ENCODE data around the gene PLXNA3.
A peak's percentile ranks its signal among the peaks of the same experiment; 100 is the strongest.

The PLXNA3 gene

DNA sequence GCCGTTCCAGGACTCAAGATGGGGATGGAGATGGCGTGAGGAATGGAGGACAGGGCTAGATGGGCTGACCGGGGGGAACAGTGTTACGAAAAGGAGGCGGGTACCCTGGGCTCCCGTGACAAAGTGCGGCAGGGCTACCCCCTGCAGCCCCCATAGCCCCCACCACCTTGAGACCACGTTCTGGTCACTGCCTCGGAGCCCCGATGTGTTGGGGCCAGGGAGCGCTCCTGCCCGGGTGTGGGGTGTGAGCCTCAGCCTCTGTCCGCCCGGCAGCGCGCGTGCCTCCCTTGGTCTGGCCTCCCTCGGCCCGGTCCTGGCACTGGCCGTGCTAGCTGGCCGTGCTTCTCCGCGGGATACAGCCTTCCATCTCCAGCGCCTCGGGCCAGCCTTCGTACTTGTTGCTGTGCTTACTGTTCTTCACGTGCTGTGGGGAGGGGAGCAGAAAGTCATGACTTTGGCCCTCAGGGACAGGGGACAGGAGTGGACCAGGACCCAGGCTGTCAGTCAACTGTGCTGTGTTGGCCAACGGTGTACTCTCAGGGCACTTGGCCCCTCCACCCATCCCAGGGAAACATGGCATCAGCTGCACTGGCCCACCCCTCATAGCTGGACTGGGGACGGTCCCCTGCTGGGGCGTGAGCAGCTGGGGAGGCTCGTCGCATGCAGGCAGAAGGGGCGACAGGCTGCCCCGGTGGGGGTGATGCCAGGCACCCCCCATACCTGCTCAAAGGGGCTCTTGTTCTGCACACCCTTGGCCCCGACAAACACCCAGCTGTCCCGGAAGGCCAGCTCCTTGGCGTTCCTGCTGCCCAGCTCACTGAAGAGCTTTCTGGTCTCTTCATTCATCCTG lies 48.6 kb downstream of the PLXNA3 start:
- no peak for FAIRE-seq

GRCh38 chrX:154507673-154508383 lies 49.7 kb downstream of the PLXNA3 start:
- no peak for FAIRE-seq

DNA sequence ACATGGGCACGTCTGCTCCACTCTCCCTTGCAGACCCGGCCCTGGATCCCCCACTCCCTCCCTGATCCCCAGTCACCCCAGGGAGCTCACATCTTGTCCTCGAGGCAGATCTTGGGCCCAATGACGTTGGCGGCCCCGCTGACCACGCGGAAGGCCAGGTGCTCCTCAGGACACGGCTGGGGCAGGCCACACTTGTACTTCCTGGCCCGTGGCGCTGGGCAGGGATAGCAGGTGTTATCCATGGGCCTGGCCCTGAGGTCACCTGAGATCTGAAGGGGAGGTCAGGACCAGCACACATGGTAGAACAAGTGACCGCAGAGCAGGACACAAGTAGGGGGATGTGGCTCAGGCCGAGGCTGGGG lies 50.3 kb downstream of the PLXNA3 start:
- no peak for FAIRE-seq

DNA sequence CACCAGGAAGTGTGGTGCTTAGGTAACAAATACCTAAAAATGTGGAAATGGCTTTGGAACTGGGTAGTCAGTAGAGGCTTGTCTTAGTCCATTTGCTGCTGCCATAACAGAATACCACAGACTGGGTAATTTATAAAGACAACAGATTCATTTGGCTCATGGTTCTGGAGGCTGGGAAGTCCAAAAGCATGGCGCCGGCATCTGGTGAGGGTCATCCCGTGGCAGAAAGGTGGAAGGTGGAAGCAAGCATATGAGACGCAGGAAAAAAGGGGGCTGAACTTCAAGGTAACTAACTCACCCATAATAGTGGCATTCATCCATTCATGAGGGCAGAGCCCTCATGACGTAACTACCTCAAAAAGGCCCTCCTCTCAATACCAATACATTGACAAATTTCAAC lies 51.4 kb downstream of the PLXNA3 start:
- no peak for FAIRE-seq

GRCh38 chrX:154511761-154512160 lies 53.7 kb downstream of the PLXNA3 start:
- FAIRE-seq = no peak

GRCh38 chrX:154512879-154513553 lies 54.9 kb downstream of the PLXNA3 start:
- FAIRE-seq = no peak

DNA sequence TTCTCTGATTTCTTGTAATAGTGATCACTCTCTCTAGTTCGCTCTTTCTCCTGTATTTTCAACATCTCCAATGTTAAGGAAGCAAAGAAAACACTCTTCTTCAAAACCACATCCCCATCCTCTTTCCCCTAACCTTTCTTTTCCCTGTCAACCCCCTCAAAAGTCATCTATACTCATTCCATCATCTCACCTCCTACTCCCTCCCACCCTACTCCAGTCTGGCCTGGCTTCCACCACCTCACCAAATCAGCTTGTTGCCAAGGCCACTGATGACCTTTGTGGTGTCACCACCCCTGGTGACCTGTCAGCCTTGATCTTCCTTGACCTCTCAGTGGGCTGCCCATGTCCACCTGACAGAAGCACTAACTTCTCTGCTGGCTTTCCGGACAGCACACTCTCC lies 55.6 kb downstream of the PLXNA3 start:
- no peak for FAIRE-seq

GRCh38 chrX:154515090-154515965 lies 57.2 kb downstream of the PLXNA3 start:
- FAIRE-seq = no peak

DNA sequence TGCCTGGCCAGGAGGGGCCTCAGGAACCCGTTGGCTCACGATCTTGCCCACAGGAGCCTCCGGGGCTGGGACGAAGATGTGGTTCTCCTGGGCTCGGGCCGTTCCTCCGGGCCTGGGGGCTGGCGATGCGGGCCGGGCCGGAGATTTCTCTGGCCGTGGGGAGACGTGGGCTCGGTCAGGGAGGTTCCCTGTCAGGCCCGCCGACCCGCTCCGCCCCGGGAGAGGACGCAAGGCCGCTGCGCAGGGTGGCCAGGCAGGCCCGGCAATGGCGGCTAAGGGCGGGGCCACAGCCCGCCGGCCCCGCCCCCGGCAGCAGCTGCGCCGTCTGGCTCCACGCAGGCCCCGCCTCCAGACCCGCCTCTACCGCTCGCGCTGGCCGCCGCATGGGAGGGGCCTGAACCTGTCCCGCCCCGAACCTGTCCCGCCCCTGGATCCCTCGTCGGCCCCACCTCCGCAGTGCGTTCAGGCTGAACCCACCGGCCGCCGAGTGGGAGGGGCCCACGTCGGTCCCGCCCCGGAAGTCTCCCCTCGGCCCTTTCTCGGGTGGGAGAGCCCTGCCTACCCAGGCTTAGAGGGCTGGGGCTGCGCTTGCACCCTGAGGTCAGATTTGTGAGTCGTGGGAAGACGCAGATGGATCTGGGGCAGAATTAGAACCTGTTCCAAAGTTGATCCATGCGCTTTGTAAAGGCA lies 58.0 kb downstream of the PLXNA3 start, which contains the start of gene FAM3A:
FAM3A (minus strand) TSS at position 267 of the 690 bp plus-strand sequence. CDS start 460 bp downstream, outside the sequence.
- peak; percentile 92 for FAIRE-seq

DNA sequence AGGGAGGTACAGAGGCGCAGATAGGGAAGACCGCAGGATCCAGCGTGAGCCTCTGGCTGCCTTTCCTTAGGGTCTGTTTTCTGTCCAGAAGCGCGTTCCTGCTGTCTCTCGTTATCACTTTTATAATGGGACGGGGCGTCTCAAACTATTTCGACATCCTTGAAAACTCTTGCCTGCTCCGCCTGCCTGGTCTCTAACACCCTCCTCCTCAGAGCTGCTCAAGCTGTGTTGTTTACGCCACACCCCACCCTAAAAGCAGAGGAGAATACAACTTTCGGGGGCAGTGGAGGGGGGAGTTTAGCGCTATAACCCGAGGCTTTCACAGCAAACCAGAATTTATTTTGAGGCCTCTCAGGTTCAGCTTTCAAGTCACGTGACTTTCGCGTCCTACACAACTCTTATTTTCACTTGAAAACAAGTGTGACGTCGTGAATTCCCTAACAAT lies 58.6 kb downstream of the PLXNA3 start:
- FAIRE-seq = no peak

DNA sequence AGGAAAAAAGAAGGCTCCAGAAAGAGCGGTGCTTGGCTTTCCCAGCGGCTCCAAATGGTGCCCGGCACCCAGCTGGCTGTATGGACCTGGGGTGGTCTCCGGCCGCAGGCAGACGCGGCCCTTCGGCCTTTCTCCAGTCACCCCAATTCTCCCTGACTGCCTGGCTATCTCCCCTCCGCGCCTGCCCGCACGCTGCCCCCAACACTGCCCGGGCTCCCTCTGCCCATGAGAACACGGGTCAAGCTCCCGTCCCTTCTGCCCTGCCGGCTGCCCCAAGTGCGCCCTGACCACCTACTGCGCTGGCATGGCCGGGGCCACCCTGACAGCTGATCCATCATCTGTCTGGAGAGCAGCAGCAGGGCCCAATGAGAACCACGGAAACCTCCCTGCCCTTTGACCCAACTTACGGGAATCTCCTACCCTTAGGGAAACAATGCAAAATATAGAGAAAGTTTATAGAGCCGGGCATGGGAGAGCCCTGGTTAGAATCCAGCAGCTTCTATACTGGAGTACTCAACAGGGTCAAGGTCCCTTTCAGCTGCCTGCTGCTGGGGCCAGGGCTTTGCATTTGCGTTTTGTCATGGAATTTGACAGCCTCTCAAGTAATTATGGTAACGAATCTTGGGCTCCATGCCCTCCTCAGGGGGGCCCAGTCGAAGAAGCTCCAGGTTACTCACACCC lies 59.2 kb downstream of the PLXNA3 start:
- FAIRE-seq = no peak

DNA sequence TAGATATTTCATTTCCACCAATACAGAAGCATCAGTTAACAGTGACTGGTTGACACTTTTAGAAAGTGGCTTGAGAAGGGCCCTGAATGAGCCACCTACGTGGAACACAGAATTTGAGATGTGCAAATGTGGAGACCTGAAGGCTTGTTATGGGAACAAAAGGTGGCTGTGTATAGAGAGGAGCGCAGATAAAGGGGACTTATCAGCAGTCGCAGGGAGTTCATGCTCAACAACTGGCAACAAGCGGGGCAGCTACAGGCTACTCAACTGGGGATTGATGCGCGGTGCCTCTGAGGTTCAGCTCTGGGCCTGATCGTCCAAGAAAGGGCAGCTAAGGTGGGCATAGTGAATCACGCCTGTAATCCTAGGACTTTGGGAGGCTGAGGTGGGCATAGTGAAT lies 61.3 kb downstream of the PLXNA3 start:
- FAIRE-seq = no peak

GRCh38 chrX:154525606-154526490 lies 67.8 kb downstream of the PLXNA3 start:
- FAIRE-seq = no peak

GRCh38 chrX:154526901-154527675 lies 69.0 kb downstream of the PLXNA3 start:
- FAIRE-seq = peak; percentile 86
